GM18870 (cell line): ENCODE measurements around the gene CAMK2B.
"Not testable (repeated sequence)": the region's sequence is repeated elsewhere in the genome, so short reads cannot be mapped to it uniquely, and the experiment has no call there.

Experiments used
- ATAC-seq: cut with Tn5 transposase; IDR thresholded peaks from one replicate; pipeline ENCODE4 v1.9.1; 2021; ENCODE audit warnings: moderate library complexity; ENCODE audit not compliant: unreplicated experiment

The CAMK2B gene

DNA sequence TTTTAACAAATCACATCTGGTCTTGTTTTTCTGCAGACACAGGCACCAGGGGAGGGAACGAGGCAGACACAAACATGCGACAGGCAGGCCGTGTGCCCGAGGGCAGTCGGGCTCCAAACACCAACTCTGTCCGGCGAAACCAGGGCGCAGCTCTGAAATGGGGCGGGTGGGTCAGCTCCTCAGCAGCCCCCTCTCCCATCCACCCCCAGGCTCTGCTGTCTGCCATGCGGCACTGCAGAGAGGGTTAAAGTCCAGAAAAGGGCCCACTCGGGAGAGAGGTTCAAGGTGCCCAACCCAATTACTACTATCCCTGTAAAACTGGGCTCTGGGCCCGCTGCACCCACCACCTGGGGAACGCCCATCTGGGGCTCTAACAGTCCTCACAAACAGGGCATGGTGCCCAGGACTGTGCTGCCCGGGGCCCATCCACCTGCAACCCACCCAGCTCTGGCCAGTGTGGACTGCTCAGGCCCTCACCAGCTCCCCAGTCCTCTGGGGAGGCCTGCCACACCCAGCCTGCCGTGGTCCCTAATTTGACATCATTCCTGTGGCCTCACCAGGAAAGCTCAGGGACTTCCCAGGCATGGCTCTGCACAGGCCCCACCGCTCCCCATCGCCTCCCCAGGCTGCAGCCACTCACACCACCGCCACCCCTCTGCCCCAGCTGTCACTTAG is 105.9 kb downstream of the CAMK2B start:
- no peak for ATAC-seq

DNA sequence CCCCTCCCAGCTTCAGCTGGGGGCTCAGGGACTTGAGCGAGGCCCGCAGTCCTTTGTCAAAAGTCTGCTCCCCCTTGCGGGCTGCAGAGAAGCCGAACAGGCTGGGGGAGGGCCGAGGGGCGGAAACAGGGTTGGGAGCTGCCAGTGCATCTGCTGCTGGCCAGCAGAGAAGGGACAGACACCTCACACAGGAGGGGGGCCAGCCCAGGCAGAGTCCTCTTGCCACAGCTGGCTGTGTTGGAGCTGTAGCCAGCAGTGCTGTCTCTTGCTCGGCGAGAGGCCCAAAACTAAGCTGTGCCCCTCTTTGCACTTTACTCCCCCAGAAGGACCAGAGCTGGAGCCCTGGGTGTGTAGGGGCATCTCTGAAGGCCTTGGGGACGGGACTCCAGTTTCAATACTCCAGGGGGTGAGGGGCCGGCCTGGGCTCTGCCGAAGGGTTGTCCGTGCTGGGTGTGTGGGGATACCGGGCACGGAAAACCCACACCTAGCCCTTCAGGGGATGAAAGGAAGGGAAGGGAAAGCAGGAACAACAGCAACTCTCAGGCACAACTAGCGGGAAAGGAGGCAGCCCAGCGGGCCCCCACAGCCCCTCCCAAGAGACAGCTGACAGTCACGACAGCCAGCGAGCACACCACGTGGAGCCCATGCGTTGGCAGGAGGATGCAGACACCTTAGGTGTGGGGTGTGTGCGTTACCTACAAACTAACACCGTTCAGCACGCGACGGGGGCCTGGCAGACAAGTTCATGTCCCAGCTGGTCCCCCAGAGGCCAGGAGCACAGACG is 106.8 kb downstream of the CAMK2B start:
- no peak for ATAC-seq

DNA sequence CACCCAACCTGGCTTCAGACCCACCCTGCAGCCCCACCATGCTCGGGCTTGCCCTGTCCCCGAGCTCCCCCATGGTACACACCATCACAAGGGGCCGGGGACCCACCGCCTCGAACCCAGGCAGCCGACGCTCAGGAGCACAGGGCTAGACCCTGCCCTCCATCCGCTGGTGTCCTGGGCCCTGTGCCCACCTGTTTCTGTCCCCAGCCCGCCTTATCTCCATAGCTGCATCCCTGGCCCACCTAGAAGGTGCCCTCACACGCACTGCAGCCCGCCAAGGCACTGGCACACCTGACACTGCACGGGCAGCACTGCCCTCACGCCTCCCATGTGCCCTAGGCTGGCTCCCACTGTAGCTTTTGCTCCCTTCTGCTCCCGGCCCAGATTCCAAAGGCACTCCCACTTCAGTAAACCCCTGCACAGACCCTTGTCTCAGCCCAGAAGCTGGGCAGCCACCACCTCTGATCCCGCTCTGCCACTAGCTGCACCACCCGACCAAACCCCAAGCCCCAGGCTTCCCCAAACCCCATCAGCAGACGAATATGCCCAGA is 107.5 kb downstream of the CAMK2B start:
- no peak for ATAC-seq

DNA sequence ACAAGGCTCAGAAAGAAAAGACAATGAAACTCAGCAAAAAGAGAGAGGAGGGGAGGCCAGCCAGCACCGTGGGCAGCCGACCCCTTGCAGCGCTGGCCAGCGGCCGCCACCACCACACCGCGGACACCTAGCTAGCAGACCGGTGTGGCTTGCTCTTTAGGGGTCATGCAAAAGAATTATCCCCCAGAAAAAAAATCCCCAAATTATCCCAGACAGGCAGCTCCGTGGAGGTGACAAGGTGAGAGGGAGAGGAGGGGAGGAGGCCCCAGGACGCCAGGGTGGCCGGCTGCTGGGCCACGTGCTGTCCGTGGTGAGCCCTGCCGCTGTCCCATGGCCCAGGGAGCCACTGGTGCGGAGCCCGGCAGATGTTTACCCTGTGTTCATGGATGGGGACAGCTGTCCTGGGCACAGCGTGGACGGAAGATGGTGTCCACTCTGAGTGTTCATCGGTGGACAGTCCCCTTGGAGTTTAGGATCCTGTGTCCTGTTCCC is 108.1 kb downstream of the CAMK2B start:
- no peak for ATAC-seq

DNA sequence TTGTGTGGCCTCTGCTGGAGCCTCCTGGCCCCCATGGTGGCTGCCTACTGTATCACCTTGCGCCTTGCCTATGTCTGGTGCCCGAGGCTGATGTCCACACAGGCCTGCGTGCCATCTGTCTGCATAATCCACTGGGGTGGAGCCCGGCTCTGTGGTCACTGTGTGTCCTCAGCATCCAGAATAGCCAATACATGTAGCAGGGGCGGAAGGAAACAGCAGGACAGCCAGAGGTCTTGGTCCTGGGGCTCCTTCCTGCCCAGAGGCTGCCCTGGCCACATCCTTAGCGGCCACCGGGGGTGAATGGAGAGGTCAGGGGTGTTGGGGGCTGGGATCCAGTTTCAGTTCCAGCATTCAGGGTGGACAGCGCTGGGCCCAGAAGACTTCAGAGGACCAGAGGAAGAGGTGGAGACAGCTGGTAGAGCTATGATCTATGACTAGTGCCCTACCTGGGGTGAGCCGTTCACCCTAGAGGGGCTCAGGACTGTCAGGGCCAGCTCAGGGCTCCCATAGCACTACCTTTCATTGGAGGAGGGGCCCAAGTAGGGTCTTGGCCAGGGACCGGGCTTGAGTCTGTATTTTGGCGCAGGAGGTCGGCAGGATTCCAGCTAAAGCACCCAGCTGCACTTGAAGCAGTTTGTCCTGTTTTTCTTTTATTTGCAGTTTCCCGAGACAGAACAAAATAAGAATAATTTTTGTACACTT is 108.7 kb downstream of the CAMK2B start:
- no peak for ATAC-seq

DNA sequence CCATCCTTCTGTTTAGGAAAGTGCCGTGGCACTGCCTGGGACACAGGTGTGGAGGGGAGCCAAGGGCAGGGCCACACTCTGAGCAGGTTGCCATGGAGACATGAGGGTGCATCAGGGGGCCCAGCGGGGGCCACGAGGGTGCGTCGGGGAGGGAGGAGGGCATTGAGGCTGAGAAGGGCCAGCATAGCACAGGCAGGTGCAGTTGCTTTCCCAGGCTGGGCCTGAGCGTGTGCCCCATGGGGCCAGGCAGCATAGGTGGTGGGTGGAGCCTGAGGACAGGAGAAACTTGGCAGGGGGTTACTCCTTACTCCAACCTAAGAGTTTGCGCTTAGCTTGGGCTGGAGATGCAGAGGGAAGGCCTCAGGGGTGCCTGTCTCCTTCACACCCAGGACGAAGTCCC is 109.4 kb downstream of the CAMK2B start:
- no peak for ATAC-seq

DNA sequence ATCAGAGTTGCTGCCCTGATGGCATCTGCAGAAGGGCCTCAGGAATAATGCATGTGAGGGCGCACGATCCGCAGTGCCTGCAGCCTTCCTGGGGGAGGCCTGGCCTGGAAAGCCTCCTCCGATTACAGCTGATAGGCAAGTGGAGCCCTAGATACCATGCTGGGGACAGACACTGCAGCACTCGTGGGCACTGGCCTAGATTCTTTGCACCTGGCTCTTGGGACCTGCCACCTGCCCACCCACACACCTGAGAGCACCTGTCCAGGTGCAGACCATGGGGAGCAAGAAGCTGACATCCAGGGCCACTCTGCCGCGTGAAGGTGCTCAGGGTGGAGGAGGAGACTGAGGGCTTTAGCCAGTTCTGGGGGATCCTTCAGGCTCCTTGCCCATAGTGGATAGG is 109.9 kb downstream of the CAMK2B start:
- no peak for ATAC-seq

DNA sequence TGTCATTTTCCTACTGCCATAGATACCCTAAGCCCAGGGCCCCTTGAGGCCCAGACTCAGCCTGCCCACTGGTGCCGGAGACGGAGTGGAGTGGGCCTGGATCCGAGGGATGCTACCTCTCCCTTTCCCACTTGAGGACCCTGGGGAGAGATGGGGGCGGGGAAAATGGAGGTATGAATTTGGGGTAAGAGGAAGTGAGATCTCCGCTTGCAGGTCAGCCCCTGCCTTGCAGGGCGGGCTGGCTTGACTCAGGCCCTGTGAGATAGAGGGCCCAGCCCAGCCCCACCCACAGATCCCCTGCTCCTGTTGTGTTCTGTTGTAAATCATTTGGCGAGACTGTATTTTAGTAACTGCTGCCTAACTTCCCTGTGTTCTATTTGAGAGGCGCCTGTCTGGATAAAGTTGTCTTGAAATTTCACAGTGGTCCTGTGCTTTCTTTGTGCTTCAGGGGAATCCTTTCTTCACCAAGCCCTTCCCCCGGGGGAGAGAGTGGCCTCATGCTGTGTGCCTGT is 111.5 kb downstream of the CAMK2B start:
- ATAC-seq, result no peak

DNA sequence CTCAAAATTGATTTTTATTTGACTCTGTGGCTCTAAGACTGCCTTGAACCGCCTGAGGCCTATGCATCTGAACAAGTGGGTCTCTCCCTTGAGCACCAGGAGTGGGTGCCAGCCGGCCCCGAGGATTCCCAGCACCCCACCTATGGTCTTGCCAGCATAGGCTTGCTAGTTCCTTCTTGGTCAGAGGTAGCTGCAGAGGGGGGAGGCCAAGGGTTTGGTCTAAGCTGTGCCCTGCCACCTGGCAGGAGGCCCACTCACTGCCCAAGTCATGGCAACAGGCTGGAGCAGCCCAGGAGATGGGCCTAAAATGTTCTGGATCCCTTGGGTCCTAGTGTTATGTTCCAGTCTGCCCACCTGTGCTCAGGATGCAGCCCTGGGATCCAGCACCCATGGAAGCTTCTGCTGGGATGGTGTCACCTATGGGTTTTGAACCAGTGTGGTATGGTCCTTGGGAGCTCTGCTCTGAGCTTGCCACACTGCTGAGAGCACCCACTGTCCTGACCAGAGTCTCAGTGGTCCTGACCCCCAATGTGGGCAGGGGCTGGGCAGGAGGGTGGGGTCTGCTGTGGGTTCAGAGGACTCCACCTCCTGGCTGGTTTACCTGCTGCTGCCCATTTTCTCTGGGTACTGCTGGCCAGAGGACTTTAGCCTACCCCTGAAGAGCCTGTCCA is 112.1 kb downstream of the CAMK2B start:
- no peak for ATAC-seq

DNA sequence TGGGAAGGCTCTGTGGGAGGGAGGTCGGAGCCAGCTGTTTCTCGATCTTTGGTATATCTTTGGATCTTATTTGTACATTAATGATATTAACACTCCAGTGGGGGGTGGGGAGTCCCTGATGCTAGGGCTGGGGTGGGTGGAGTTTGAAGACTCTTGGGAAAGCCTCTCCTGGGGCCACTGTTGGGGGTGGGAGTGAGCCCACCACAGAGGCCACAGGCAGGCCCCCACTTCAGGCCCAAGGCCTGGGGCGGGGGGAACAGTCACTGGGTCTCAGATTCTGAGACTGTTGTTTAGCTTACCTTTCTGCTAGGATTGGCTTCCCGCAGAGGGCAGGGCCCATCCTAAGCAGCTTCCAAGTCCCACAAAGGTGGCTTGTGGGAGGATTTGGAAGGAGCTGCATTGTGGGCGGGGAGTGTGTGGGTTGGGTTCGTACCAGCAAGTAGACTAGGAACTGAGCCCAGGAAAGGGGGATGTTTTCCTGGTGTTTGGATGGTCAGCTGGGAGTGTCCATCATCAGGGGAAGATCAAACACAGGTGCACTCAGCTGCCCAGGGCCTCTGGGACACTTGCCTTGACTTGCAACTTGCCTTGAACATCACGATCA is 112.7 kb downstream of the CAMK2B start:
- no peak for ATAC-seq

DNA sequence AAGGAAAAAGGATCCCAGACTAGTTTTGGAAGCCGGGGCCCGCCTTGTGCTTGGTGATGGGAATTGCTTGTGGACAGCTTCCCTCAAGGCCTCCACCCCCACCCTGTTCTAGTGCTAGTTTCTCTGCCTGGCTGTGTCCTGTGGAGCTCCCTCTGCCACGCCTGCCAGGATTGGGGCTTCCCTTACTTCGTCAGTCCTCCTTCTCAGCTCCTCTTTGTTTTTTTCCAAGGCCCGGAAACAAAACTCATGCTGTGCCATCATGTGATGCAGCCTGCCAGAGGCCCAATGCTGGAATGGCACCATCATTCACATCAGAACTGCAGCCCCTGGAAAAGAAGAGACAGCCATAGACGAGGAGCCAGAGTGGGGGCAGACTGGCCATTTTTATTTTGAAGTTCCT is 113.4 kb downstream of the CAMK2B start:
- ATAC-seq, result no peak

DNA sequence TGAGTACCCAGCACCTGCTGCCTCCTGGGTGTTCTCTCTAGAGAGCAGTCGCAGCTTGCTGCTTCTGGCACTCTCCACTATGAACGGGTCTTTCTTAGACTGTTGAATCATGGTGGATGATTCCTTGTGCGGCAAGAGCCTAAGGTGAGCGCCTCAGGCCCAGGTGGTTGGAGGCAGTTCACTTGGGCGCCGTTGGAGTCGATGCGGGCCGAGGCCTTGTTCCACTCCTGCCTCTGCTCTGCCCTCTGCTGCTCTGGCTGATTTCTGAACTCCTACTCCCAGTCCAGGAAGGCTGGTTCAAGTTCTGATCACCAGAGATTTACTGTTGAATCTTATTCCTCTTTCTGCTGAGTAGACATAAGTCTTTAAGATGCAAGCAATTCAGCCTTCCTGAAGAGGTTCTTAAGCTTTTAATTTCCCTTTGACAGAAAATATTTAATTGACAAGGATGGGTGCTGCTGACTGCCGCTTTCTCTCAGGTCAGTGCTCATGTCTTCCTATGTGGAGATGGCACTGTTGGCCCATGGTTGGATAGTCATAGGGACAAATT is 114.2 kb downstream of the CAMK2B start:
- ATAC-seq, result no peak

DNA sequence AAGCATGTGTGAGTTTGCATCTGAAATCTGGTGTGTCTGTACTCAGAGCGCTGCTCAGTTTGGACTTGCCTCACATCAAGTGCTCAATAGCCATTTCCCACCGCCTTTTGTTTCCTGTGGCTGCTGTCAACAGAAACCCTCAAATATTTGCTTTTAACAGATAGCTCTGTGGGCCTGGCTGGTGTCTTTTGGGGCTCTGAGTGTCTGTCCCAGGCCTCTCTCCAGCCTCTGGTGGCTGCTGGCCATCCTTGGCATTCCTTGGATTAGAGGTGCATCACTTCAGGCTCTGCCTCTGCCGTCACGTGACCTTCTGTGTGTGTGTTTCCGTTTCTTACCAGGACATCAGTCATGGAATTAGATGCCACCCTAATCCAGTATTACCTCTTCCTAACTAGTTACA is 115.3 kb downstream of the CAMK2B start:
- ATAC-seq, result no peak

DNA sequence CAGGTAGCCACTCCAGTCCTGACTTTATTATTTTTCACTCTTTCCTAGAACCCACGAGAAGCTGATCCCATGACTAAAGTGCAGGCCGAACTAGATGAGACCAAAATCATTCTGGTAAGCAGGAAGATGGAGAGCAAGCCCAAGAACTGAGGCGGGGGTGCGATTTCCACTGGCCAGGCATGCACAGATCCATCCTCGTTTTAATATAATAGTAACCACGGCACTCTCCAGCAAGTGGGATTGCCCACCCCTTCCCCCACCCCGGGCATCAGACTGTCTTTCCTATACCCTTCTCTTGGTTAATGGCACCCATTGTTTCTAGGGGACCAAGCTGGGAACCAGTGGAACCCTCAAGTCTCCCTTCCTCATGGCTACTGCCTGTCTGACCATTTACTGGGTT is 117.3 kb downstream of the CAMK2B start:
- no peak for ATAC-seq

DNA sequence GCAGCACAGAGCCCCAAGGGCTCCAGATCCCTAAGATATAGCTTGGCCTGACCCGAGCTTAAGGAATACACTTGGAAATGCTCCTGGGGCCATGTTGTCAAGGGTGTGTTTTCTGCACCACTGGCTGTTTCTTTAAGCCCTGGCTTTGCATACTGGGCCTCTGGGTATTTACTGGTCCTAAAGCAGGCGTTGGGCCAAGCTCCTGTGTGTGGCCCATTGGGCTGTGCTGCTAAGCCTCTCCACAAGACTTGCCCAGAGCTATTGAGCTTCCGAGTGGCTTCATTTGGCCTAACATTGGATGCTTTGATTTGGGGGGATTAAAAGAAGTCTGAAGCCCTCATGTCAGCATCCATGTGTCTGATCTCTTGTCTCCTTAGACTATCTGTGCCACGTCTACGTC is 119.4 kb downstream of the CAMK2B start:
- no peak for ATAC-seq

DNA sequence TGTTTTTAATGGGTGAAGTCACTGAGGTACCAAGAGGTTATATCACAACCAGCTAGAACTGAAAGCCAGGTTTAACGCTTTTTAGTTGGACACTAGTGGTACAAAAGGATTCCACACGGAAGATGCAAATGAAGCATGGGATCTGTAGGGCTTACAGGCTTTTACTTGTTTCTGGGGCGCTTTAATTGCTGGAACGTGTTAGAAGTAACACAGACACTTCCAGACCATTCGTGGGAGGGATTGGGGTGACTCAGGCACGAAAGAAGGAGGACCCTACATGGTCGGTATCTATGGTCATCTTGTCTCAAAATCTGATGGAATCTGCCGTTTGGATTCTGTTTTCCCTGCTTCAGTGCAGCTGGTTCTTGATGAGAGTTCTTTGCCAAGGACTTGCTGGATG is 123.6 kb downstream of the CAMK2B start:
- no peak for ATAC-seq

DNA sequence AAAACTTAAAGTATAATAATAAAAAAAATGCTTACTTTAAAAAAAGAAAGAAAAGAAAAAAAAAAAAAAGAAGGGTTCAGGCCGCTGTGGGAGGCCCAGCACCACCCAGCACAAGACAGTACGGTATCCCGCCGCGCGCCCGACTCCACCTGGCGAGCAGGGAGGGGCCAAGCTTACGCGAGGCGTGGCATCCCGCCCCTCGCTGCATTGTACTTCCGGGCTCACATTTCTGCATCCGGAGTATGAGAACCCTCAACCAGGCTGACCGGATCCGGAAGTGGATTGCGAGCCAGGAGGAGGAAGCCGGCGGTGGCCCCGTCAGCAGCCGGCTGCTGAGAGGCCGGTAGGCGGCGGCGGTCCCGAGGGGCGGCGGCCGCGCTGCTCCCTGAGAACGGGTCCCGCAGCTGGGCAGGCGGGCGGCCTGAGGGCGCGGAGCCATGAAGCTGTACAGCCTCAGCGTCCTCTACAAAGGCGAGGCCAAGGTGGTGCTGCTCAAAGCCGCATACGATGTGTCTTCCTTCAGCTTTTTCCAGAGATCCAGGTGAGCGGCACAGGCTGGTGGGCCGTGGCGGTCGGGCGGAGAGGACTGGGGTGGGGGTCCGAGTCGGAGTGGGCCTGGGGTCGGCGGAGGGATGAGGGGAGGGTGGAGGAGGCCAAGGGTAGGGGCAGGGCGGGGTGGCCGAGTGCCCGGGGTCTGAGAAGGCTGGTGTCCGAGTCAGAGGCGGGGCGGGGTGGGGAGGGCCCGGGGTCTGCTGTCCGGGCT is 124.5 kb downstream of the CAMK2B start, which contains the start of gene YKT6:
TSS of gene YKT6 (plus strand) at position 280 of the 763 bp plus-strand sequence. CDS start at position 438, 158 bp downstream.
- peak; percentile 95 for ATAC-seq

DNA sequence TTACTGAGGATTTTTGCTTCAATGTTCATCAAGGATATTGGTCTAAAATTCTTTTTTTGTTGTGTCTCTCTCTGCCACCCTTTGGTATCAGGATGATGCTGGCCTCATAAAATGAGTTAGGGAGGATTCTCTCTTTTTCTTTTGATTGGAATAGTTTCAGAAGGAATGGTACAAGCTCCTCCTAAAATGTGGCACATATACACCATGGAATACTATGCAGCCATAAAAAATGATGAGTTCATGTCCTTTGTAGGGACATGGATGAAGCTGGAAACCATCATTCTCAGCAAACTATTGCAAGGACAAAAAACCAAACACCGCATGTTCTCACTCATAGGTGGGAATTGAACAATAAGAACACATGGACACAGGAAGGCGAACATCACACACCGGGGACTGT is 125.2 kb downstream of the CAMK2B start:
- not testable (repeated sequence) for ATAC-seq

DNA sequence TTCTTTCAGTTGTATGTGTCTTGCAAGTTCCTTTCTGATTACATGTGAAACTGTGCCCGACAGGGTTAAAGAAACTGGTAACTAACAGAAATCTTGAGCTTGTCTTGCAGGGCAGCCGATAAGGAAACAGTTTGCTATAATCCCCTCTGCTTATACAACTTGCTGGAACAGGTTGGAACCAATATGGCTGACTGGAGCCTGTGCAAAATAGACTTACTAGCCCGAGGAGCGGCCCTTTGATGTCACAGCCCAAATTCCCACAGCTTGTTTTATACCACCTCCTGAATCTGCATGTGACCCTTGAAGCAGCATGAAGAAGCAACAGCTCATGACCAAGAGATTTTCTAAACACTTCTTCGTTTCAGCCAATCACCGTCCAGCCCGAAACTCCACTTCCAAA is 127.9 kb downstream of the CAMK2B start:
- no peak for ATAC-seq
